Stimulated activated CD4-positive, alpha-beta T cell treated with anti-CD3 and anti-CD28 coated beads, Interleukin-15, amount 100 ng/mL, for 1 hour (primary cell): Measurements from ENCODE around the gene WWOX.

Source experiments
- DNase-seq, 2 donors: peaks; one replicate each; pipeline ENCODE4 v3.0.0-alpha.2; 2020; ENCODE audit warnings: low read depth in 1 of 2, low spot score in 1 of 2

Gene WWOX

DNA sequence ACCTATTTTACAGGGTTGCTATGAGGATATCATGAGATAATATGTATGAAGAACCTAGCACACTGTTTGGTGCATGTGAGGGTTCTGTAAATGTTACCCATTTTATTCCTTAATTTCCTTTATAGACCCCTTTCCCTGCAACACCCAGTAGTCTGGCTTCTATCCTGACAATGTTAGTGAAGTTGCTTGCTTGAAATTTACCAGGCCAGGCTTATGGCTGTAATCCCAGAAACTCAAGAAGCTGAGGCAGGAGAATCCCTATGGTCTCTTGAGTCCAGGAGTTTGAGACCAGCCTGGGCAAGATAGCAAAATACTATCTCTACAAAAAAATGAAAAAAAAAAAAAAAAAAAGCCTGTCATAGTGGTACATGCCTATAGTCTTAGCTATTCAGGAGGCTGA lies 779.1 kb downstream of the WWOX start:
- no peak for DNase-seq

DNA sequence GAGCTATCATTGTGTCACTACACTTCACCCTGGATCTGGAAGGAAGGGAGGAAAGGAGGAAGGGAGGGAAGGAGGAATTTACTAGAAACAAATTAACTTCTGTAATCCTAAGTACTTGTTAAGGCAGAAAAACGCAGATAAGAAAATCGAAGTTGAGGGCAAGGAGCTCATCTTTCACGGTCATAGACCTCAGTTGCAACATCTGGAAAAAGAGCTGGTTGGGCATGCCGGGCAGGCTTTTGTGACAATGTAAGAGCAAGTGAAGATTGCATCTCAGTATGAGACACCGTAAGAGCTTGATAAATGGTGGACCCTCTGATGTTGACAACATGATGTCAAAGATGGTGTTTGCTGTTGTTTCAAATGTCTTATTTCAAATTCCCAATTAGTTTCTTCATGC lies 779.6 kb downstream of the WWOX start:
- no peak for DNase-seq

DNA sequence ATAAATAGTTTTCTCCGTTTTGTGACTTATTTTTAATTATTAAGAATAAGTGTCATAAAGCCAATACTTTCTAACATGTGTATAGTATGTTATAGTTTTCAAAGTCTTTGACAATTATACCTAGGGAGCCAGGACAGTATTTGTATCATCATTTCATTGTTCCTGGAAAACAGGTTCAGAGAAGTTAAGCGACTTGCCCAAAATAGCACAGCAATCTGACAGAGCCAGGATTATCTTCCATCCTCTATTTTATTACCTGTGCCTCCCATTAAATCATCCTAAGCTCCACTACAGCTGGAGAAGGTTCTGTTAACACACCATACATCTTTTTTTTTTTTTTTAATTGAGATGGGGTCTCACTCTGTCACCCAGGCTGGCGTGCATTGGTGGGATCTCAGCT lies 782.7 kb downstream of the WWOX start:
- DNase-seq = no peak

DNA sequence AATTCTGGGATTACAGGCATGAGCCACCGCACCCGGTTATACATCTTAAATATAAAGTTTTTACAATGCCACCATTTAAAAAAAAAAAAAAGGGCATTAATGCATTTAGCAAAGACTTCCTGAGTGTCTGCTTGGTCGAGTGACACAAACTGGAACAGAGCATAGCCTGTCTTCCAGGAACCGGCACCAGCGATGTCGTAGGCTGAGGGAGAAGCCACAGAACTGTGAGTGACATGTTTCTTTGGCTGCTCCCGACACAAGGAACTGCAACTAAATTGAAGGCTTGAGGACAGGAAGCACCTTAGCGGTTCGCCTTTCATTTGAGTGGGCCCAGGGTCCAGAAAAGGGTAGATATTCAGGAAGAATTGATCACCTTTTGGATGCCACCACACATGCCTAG lies 783.3 kb downstream of the WWOX start:
- DNase-seq = no peak

DNA sequence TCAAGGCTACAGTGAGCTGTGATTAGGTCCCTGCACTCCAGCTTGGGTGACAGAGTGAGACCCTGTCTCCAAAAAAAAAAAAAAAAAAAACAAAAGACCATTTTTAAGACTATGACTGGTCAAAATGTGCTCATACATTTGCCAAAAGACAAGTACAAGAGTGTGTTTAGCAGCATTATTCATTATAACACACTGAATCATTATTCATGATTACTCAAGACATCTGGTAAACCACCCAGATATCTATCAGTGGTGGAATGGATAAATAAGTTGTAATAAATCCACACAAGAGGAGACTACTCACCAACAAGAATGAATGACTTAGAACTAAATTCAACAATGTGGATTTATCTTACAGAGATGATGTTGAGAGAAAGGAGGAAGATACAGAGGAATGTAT lies 784.8 kb downstream of the WWOX start:
- no peak for DNase-seq

DNA sequence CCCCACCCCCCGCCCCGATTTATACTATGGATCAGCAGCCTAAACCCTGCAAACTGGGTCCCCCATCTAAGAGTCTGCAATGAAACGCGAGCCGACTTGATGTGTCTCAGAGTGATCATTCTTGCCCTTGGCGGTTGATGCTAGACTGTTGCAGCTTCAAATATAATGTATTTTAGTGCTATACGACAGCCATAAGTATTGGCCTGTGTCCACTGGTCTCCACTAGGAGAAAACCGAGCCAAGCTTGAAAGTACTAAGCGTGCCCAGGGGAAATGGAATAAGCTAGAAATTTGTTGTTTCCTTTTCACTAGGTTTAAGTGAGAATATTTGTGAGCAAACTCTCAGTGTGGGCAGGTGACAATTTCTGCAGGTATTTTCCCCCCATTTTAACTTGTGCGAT lies 789.9 kb downstream of the WWOX start:
- DNase-seq = no peak

DNA sequence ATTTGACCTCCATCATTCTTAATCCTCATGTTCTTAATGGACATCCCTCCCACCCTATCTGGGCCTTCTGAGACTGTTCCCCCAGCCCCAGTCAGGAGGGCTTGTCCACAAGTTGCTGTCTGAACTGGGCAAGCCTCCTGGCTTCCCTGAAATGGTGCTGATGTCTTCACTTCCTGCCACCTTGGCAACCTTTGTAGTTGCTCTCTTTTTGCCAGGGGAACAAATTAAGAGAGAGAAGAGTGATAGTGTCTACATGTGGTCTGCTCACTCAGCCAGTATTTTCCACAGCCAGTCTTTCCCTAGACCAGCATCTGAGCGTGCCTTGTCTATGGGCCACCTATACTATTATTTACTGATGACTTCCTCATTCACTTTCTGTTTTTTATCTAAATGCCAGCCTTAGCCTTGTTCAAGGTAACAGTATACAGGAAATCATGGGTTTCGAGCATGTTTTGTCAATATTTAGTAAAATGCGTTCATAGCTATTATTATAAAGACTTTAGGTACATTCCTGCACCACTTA lies 791.0 kb downstream of the WWOX start:
- DNase-seq = no peak

DNA sequence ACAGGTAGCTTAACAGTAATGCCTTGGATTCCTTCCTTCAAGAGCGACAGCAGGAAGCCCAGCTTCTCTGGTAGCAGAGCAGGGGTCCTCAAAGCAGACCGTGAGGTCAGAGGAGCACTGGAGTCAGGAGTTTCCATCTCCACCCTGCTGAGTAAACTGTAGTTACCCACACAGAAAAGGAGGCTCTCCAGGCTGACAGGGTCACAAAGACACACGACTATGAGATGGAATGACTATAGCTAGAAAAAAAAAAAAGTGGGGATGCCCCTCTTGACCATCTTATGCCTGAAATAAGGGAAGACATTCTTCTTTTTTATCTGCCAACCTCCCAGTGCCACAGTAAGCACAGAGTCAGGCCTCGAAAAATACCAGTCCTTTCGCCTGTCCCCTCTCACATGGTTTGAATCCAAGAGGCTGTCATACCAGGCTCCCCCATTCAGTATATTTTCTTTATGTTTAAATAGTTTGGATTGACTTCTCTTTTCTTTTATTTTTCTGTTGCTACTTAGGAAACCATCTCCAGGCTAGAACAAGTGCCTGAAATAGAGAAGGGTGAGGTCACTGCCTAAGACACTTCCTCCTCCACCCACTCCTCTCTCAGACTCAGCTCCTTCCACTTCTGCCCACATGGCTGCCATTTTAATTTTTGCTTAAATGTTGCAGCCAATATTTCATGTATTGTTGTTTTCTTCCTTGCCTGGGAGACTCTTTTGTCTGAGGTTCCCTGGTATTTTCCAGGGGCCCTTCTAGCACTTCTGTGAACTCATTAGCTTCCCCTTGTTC lies 793.7 kb downstream of the WWOX start:
- no peak for DNase-seq

DNA sequence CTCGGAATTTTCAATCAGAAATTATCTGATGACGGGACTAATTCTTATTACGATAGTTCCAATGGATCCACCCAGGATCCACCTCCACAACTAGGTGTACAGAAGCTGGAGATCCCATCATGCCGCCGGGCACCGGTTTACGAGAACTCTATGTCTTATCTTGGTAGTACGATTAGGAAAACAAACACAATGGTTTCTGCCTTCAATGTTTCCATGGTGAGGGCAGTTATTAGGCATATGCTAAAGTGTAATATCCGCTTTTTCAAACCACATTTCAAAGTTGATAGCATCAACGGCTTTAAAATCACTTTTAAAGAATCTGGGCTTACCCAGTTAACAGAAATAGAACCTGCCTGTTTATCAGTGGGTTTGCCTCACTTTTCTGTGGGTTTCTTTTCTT lies 795.4 kb downstream of the WWOX start:
- DNase-seq = no peak

DNA sequence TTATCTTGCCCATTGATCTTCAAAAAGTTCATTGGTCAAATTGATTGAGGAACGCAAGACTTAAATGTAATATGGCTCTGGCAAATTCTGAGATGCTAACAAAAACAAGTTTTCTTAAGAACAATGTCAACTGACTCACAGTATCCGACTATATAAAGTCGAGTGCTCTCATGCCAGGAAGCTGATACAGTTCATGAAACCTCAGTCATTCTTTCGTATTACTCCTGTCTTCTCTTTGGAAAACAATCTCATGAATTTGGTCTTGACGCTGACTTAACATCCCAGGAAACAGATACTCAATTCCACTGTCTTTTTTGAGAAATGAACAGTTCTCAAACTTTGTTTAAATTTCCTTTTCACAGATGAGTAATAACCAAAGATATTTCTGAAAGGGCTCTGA lies 796.2 kb downstream of the WWOX start:
- no peak for DNase-seq

DNA sequence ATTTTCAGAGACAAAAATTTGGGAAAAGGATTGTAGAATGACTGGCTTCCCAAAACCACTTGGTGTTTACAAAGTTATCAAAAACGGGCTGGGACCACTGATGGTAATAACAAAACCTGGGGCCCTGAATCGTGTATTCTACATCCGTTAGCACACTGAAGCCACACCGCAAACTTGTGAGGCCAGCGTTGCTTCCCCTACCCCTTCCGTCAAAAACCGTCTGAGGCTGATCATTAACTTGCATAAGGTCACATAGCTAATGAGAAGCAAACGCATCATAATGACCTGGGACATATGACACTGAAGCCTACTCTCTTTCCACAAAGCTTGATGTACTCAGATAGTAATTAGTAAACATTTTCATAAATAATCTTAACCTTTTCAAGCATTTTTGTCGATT lies 796.8 kb downstream of the WWOX start:
- DNase-seq = no peak

DNA sequence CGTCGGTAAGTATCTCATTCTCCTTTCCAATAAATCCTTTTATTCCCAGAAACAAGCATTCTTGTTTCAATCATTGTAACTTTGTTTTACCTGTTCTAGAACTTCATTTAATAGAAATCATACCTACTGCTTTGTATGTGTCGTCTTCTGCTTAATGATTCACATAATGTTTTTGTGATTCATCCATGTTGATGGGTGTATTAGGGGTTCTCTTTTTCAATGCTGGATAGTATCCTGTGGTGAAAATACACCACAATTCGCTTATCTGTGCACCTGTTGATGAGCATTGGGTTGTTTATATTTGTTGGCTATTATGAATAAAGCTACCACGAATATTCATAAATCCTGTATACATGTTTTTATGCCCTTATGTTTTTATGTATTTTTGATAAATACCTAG lies 797.8 kb downstream of the WWOX start:
- DNase-seq = no peak

DNA sequence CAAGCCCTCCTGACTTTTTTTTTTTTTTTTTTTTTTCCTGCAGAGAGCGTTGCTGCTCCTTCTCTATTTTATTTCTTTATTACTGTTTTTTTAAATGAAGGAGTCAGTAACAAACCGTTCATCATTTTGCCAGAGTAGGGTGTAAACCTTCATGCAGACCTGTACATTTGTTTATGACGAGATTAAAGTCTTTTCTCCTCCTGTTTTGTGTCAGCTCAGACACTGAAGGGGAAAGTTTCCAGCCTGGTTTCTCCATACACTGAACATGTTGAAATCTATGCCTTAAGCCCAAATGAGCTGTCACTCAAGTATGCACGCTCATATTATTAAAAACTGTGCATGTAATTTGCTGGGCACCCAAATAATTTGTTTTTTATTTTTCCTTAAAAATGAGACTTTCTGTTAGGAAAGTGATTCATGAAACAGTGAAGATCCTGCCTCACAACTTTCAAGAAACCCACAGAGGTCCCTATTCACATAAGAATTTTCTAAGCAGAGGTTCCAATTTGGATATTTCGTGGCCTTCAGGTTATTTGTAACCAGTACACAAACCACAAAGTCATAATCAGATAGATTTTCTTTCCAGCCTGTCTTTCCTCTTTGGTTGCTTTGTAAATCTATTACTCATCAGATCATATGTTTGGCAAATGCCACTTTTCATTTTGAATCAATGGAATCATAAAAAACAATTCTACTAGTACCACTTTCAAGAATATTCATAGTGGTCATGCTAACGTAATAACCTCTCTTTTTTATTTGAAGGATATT lies 800.8 kb downstream of the WWOX start:
- no peak for DNase-seq

DNA sequence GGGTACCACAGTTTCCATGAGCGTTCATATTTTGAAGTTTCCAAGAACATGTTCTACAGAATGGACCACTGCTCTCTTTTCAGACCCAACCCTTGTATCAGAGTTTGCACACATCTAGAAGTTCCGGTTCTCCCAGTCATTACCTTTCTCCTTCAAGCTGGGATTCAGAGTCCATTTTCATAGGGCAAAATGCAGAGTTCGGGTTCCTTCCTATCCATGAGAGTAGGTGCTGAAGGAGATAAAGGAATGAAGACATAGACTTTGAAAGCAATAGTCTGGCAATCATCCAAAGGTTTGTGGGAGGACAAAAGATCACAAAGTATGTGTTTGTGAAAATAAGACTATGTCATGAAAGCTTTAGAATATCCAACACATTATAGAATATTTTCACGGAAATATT lies 801.5 kb downstream of the WWOX start:
- DNase-seq = no peak

DNA sequence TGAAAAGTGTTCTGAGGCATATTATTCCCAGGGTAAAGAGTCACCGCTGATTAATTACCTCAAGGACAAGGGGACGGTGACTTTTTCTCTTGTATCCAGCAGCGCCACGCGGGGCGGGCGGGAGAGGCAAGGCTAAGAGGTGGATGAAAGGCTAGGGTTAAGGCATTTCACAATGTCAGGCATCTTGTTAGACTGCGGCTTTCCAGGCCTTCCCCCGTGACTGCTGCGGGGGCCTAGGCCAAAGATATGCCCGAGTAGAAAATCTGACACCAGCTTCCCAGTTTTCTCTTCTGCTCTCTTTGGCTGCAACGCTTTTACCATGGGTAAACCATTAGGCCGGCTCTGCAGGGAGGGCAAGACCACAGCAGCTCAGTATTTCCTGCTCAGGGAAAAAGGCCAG lies 802.9 kb downstream of the WWOX start:
- DNase-seq = no peak

DNA sequence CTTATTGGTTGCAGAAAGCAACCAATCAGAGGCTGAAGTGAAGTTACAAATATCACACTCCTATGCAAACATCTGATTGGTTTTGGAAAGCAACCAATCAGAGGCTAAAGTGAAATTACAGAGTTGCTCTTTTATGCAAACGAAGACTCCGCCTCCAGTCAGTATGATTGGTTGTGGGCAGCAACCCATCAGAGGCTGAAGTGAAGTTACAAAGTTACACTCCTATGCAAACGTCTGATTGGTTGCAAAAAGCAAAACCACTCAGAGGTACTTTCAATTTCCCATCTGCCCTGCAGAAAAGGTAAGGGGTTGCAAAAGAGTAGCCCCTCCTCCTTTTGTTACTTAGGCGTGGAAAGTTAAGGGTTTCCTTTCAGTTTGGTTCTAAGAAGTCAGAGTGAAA lies 803.8 kb downstream of the WWOX start:
- DNase-seq = no peak

DNA sequence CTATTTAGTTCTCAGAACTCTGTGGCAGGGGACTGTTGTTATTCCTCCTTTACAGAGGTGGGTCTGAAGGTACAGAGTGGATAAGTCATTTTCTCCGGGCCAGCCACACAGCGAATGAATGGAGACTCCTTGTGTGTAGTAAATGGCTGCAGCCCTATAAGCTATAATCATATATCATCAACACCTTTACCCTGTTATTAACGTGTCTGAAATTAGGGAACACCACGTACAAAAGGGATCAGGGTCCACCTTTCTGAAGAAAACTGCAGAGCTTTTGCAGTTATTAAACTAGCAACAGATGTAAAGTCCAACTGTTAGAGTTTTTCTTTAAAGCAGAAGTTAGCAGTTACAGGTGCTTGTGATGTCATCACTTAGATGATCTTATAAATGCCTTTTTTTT lies 804.4 kb downstream of the WWOX start:
- no peak for DNase-seq

DNA sequence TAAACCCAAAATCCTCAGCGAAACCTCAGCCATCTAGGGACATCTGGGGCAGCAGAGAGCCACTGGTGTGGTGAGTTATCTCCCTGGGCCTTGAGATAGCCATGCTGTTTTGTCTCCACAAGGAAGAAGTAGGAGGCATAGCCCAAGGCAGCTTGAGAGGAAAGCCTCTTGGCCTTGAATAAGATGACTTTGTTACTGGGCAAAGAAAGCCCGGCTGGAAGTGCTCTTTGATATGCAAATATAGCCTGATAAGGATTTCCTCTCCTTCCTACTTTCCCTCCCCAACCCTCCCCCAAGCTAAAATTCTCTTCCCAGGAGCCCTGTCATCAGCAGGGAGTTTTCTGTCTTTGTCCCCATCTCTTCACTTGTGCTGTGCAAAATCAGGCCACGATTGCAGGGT lies 806.7 kb downstream of the WWOX start:
- DNase-seq = no peak

DNA sequence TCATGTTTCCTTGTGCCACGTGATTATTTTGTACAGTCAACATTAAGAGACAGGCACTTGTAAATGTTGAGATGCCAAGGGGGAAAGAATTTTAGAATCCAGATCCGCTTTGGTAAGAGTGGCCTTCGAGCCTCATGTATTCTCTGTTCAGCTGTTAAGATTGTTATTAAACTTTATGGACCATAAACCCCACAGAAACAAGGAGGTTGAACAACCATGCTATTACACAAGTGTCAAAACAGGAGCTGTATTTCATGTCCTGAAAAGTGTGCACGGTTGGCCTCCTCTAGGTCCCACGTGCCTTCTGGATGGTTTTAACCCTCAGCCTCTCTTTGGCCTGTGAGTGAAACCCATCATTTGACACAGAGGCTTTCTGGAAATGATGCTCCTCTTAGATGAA lies 809.8 kb downstream of the WWOX start:
- DNase-seq = no peak

DNA sequence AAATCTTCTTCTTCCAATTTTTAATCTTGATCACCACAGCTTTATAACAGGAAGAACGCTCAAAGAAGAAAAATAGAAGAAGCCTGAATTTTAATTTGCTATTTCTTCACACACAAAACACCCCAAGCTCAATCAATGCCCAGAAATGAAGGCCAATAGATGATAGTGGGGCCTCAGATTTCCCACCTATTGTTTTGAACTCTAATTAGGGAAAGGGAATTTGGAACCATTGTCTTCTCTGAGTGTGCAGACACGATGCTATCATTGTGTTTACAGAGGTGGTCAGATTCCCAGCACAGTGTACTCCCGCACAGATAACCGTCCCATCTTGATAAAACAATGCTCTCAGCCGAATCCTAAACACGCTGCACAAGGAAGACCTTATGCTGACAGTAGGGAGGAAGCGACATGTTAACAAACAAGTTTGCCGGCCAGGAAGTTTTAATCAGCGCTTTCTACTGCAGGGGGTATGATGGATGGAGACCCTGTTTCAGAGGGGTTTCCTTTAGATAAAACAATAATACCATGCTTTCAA lies 816.4 kb downstream of the WWOX start:
- DNase-seq = no peak

DNA sequence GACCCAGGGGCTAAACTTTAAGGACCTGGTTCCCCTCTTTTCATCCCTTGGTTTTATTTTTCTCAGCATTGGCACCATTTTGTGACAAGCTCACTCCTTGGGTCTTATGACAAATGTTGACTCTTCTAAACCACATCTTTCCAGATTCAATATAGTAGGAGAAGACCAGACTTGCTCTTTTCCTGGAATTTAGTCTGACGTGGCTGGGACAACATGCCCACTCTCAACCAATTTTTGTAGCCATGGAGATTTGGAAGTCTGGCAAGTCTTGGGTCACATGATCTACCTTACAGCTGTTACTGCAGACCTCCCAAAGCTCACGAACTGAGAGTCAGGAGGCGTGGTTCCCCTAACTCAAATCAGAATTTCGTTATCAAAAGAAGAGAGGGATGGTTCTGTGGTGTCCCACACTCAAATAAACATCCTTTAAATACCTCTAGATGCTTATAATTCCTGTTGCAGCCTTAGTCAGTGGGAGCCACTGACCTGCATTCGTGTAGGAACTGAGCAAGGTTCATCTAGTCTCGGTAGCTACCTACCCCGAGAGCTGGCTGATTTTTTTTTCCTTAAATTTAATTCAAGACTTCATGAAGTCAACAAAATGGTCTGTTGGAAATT lies 817.6 kb downstream of the WWOX start:
- no peak for DNase-seq

DNA sequence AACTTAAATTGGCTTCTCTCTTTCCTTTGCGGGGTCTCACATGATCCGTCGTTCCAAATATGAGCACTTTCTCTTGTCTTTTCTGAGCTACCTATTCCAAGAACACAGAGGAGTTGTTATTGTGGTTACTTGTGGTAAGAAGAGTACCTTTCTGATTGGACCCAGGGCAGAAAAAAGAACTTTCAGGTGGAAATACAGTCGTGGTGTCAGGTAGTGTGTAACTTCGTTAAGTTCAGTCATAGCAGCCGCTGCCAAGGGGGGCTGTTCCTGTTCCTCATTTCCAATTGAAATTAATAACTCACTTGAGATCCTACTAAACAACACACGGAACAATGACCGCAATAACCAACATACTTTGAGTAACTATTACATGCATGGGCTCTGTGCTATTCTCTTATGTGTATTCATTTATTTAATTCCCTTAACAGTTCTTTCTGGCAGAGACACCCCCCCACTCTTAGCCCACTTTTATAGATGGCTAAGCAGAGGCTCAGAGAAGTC lies 819.4 kb downstream of the WWOX start:
- no peak for DNase-seq
